A549 (cell line): Measurements from ENCODE around the gene BOC.

ENCODE experiments used
- CEBPB ChIP-seq, 2 experiments: fragments of >200 bp in 1 of 2; sonication (Bioruptor Twin) in 1 of 2; formaldehyde crosslinking in 1 of 2; IDR thresholded peaks; 2 replicates each; pipeline ENCODE4 v1.6.1; 2012 to 2016
- EP300 ChIP-seq, 2 experiments: fragments of >200 bp; sonication (Bioruptor Twin); formaldehyde crosslinking; IDR thresholded peaks; 2 replicates in 1 of 2; 3 replicates in 1 of 2; pipeline ENCODE4 v1.6.1; 2016 to 2017
- HMGXB4 ChIP-seq: fragments of 250-450 bp; sonication (Bioruptor Pico); IDR thresholded peaks from 2 replicates; pipeline ENCODE4 v1.5.0; 2021; ENCODE audit warnings: mild to moderate bottlenecking, moderate library complexity, borderline replicate concordance
- RARB ChIP-seq: fragments of 250-450 bp; sonication (Bioruptor Pico); IDR thresholded peaks from 2 replicates; pipeline ENCODE4 v1.8.0; 2021; ENCODE audit warnings: mild to moderate bottlenecking, moderate library complexity
- SMC3 ChIP-seq: fragments of >200 bp; sonication (Bioruptor Twin); formaldehyde crosslinking; IDR thresholded peaks from 3 replicates; pipeline ENCODE4 v1.6.1; 2018; ENCODE audit warnings: inconsistent platforms
- TF ChIP-seq, protein P1 (sequence below): fragments of >200 bp; sonication (Bioruptor Twin); formaldehyde crosslinking; IDR thresholded peaks from 3 replicates; pipeline ENCODE4 v1.5.1; 2016

DNA sequence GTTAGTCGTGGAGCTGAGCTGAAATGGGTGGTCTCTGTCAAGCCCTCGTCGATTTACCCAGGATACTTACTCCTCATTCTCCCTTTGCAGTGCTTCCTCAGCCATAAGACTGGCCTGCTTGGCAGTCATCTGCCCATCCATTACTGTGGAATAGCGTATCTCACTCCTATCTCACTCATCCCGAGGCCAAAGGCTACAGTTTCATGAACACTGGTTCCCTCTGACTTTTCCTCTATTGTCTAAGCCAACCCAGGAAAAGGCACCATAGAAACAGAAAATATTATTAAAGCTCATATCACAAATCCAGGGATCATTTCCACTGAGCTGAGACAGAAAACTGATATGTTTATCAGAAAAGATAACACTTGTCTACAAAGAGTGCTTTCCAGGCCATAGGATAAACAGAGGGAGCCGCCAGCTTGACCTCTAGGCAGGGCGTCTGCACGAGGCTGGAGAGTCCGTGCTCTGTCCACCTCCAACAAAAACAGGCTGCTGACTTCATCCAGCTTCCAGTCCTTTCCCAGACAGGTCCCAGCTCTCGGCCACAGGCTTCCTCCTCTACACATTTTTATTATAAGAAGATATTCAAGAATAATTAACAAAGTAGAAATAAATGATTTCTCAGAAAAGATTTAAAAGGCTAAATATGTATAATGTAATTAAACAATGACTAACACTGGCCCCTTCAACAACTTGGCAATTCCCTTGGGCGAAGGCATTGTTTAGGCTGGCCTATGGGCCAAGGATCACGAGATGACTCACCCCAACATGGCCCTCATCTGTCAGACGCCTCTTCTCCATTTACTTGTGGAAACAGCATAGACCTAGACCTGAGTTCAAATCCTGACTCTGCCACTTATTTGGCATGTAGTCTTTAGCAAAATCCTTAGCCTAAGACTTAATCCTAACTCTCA lies 27.4 kb upstream of the BOC start:
- TF ChIP-seq, protein P1, sequence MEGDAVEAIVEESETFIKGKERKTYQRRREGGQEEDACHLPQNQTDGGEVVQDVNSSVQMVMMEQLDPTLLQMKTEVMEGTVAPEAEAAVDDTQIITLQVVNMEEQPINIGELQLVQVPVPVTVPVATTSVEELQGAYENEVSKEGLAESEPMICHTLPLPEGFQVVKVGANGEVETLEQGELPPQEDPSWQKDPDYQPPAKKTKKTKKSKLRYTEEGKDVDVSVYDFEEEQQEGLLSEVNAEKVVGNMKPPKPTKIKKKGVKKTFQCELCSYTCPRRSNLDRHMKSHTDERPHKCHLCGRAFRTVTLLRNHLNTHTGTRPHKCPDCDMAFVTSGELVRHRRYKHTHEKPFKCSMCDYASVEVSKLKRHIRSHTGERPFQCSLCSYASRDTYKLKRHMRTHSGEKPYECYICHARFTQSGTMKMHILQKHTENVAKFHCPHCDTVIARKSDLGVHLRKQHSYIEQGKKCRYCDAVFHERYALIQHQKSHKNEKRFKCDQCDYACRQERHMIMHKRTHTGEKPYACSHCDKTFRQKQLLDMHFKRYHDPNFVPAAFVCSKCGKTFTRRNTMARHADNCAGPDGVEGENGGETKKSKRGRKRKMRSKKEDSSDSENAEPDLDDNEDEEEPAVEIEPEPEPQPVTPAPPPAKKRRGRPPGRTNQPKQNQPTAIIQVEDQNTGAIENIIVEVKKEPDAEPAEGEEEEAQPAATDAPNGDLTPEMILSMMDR = no peak
- TF ChIP-seq CEBPB (IDR thresholded peaks at IDR 0.05) (no peak), HMGXB4 (CRISPR knock-in tag) (no peak), EP300 (IDR thresholded peaks at IDR 0.05) (no peak), RARB (CRISPR knock-in tag) (no peak), SMC3 (no peak)
